Thymus (tissue), 11 donors: ENCODE results near the gene LAIR2. TPM values are rescaled to one million over a fixed set of nuclear protein-coding genes. Genes with fewer than 3 reads are reported as not detected.

Experiments
- DNase-seq, 9 donors: peaks; one replicate each; pipeline ENCODE4 v3.0.0-alpha.2; 2013; ENCODE audit warnings: low spot score in 9 of 9, low read depth in 6 of 9, missing footprints in 1 of 9
- H3K27ac ChIP-seq, 2 donors: one replicate each; pipeline ENCODE4 v1.5.1; 2013; ENCODE audit warnings: control low read depth in 1 of 2, low read depth in 1 of 2, low read length in 1 of 2, mild to moderate bottlenecking in 1 of 2, moderate library complexity in 1 of 2
- H3K27me3 ChIP-seq, 2 donors: one replicate each; pipeline ENCODE4 v1.5.1; 2013; ENCODE audit warnings: low read length in 1 of 2; ENCODE audit not compliant: control insufficient read depth in 2 of 2, insufficient read depth in 1 of 2
- H3K36me3 ChIP-seq, 2 donors: one replicate each; pipeline ENCODE4 v1.5.1; 2013; ENCODE audit warnings: low read length in 1 of 2, mild to moderate bottlenecking in 1 of 2, moderate library complexity in 1 of 2; ENCODE audit not compliant: control insufficient read depth in 2 of 2, insufficient read depth in 2 of 2
- H3K4me1 ChIP-seq, 2 donors: one replicate each; pipeline ENCODE4 v1.5.1; 2013; ENCODE audit warnings: low read length in 2 of 2; ENCODE audit not compliant: control insufficient read depth in 2 of 2, insufficient read depth in 2 of 2
- H3K4me3 ChIP-seq, 2 donors: one replicate each; pipeline ENCODE4 v1.5.1; 2013; ENCODE audit warnings: low read length in 2 of 2, control low read depth in 1 of 2, mild to moderate bottlenecking in 1 of 2
- H3K9me3 ChIP-seq, 2 donors: one replicate each; pipeline ENCODE4 v1.5.1; 2013; ENCODE audit warnings: low read length in 1 of 2, mild to moderate bottlenecking in 1 of 2; ENCODE audit not compliant: control insufficient read depth in 2 of 2, insufficient read depth in 1 of 2
- WGBS: extraction: QIAGEN DNeasy Blood & Tissue Kit; methylation state at CpG from one replicate; pipeline ENCODE4 v1.1.7; 2013; 5-methylcytosine and 5-hydroxymethylcytosine counted together
- polyA plus RNA-seq: library from polyadenylated mRNA; stranded (reverse); fragments of 200-250 nt; gene quantifications from one replicate; pipeline ENCODE4 v1.2.3, GENCODE V29; 2013
- total RNA-seq: library from RNA; stranded (reverse); fragments of 120-200 nt; gene quantifications from one replicate; pipeline ENCODE4 v1.2.4, GENCODE V29; 2013
- donor health status: healthy.

The LAIR2 gene
- total and polyA plus RNA-seq, 2 donors = 3.2 to 18.5 TPM

- no peaks in the 10 kb centered on the region for H3K9me3 ChIP-seq
- peaks cover 0 to 8% of the 10 kb centered on the region in 2 donors for H3K27me3 ChIP-seq
- no peak for DNase-seq
- H3K4me3 ChIP-seq = no peak overlapping the region
- 94% methylated on average over 11 of the region's 11 CpGs for WGBS
- H3K27ac ChIP-seq = no peak overlapping the region
- peaks cover 78 to 85% of the 10 kb centered on the region in 2 donors for H3K36me3 ChIP-seq
- H3K4me1 ChIP-seq = peaks cover 0 to 12% of the 10 kb centered on the region in 2 donors
Measured at GRCh38 chr19:54458648-54459281, 43.9 kb upstream of the LAIR2 start.

DNA sequence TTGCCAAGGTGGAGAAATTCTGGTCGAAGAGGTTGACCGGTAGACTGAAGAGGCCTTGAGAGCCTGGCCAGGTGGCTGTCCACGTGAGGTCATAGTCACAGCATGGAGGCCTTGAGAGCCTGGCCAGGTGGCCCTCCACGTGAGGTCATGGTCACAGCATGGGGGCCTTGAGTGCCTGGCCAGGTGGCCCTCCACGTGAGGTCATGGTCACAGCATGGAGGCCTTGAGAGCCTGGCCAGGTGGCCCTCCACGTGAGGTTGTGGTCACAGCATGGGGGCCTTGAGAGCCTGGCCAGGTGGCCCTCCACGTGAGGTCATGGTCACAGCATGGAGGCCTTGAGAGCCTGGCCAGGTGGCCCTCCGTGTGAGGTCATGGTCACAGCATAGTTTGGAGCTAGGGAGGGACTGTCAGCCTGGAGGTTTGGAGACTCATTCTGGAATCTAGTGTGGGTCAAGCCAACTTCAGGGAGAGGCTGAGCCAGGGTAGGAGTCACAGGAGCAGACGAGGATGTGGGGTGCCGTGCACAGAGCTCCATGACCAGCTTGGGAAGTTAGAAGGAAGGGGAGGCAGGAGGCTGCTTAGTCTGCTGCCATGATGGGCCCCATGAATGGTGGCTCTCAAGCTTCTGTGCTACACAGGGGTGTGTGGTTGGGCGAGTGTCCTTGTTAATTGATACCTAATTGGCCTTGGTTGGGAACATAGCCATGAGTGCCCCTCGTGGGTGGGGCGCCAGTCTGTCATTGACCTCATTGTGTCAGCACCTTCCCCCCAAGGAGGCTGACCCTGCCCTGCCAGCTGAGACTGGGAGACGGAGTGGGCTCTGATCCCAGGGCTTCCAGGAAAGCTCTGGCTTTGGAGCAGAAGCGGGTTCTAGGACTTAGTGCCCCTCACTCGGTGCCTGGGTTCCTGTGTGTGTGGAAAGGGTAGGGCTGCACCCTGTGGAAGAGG lies 43.1 kb upstream of the LAIR2 start:
- Histone ChIP-seq H3K36me3 (peaks cover 70 to 77% of the 10 kb centered on the region in 2 donors), H3K4me1 (peaks cover 0 to 20% of the 10 kb centered on the region in 2 donors), H3K27ac (no peak overlapping the region), H3K27me3 (peaks cover 2 to 15% of the 10 kb centered on the region in 2 donors), H3K4me3 (no peak overlapping the region), H3K9me3 (peaks cover 0 to 7% of the 10 kb centered on the region in 2 donors)
- DNase-seq = no peak
- WGBS = 93% methylated on average over 16 of the region's 16 CpGs

- H3K9me3 ChIP-seq = peaks cover under 1 to 11% of the 10 kb centered on the region in 2 donors
- H3K36me3 ChIP-seq = peaks cover 62 to 69% of the 10 kb centered on the region in 2 donors
- peaks cover 0 to 23% of the 10 kb centered on the region in 2 donors for H3K4me1 ChIP-seq
- no peak overlapping the region for H3K4me3 ChIP-seq
- H3K27ac ChIP-seq = no peak overlapping the region
- DNase-seq = no peak
- peaks cover 11 to 24% of the 10 kb centered on the region in 2 donors for H3K27me3 ChIP-seq
- WGBS = 92% methylated on average over 39 of the region's 39 CpGs
Measured at GRCh38 chr19:54460230-54461005, 42.2 kb upstream of the LAIR2 start.

GRCh38 chr19:54461210-54461609 lies 41.4 kb upstream of the LAIR2 start:
- 96% methylated on average over 27 of the region's 27 CpGs for WGBS
- no peak for DNase-seq
- Histone ChIP-seq H3K9me3 (peaks cover 2 to 13% of the 10 kb centered on the region in 2 donors), H3K27ac (no peak overlapping the region), H3K27me3 (peaks cover 12 to 32% of the 10 kb centered on the region in 2 donors), H3K4me3 (no peak overlapping the region), H3K4me1 (peaks cover 0 to 23% of the 10 kb centered on the region in 2 donors), H3K36me3 (peaks cover 54 to 61% of the 10 kb centered on the region in 2 donors)

DNA sequence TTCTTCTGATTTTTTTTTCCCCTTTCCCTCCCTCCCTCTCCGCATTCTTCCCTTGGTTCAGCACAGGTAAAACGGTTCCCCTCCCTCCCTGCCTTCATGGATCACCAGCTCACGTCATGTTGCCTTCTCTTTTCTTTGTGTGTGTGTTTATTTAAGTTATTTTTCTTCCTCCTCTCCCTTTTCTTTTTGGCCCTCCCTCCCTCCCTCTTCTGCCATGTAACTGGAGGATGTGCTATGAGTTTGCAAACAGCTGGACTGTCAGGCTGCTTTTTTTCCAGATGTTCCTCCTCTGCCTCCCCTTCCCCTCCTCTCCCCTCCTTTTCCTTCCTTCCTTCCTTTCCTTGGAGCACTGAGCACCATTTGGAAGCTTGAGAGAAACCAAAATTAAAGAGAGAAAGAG lies 41.0 kb upstream of the LAIR2 start:
- H3K27me3 ChIP-seq = peaks cover 14 to 34% of the 10 kb centered on the region in 2 donors
- no peak for DNase-seq
- peaks cover 0 to 23% of the 10 kb centered on the region in 2 donors for H3K4me1 ChIP-seq
- H3K4me3 ChIP-seq = no peak overlapping the region
- H3K9me3 ChIP-seq = peaks cover 2 to 13% of the 10 kb centered on the region in 2 donors
- H3K36me3 ChIP-seq = peaks cover 50 to 57% of the 10 kb centered on the region in 2 donors
- 95% methylated on average over 3 of the region's 3 CpGs for WGBS
- no peak overlapping the region for H3K27ac ChIP-seq

GRCh38 chr19:54462047-54462654 lies 40.5 kb upstream of the LAIR2 start:
- H3K27ac ChIP-seq = peak overlapping the region in 1 of 2 donors; percentile 33
- DNase-seq = no peak
- peaks cover 0 to 23% of the 10 kb centered on the region in 2 donors for H3K4me1 ChIP-seq
- H3K27me3 ChIP-seq = peaks cover 14 to 38% of the 10 kb centered on the region in 2 donors
- peaks cover 45 to 51% of the 10 kb centered on the region in 2 donors for H3K36me3 ChIP-seq
- WGBS = 95% methylated on average over 15 of the region's 15 CpGs
- no peak overlapping the region for H3K4me3 ChIP-seq
- peaks cover 2 to 13% of the 10 kb centered on the region in 2 donors for H3K9me3 ChIP-seq

GRCh38 chr19:54462655-54463530 lies 39.7 kb upstream of the LAIR2 start:
- peak overlapping the region; percentile 80 to 86 for H3K27ac ChIP-seq
- peaks cover 16 to 44% of the 10 kb centered on the region in 2 donors for H3K27me3 ChIP-seq
- H3K9me3 ChIP-seq = peaks cover 2 to 13% of the 10 kb centered on the region in 2 donors
- 15% methylated on average over 91 of the region's 91 CpGs for WGBS
- H3K4me1 ChIP-seq = peaks cover 0 to 23% of the 10 kb centered on the region in 2 donors
- peaks cover 38 to 45% of the 10 kb centered on the region in 2 donors for H3K36me3 ChIP-seq
- H3K4me3 ChIP-seq = peak overlapping the region; percentile 57 to 59
- peak in 4 of 9 donors; percentile 17 to 49 (median 44) for DNase-seq
